HG03354 (cell line): ENCODE data around the gene ZNF775.
"Not testable (repeated sequence)": the region's sequence is repeated elsewhere in the genome, so short reads cannot be mapped to it uniquely, and the experiment has no call there.

Experiments
- ATAC-seq: cut with Tn5 transposase; IDR thresholded peaks from one replicate; pipeline ENCODE4 v1.9.1; 2021; ENCODE audit warnings: mild to moderate bottlenecking; ENCODE audit not compliant: unreplicated experiment, poor library complexity, severe bottlenecking

The ZNF775 gene

DNA sequence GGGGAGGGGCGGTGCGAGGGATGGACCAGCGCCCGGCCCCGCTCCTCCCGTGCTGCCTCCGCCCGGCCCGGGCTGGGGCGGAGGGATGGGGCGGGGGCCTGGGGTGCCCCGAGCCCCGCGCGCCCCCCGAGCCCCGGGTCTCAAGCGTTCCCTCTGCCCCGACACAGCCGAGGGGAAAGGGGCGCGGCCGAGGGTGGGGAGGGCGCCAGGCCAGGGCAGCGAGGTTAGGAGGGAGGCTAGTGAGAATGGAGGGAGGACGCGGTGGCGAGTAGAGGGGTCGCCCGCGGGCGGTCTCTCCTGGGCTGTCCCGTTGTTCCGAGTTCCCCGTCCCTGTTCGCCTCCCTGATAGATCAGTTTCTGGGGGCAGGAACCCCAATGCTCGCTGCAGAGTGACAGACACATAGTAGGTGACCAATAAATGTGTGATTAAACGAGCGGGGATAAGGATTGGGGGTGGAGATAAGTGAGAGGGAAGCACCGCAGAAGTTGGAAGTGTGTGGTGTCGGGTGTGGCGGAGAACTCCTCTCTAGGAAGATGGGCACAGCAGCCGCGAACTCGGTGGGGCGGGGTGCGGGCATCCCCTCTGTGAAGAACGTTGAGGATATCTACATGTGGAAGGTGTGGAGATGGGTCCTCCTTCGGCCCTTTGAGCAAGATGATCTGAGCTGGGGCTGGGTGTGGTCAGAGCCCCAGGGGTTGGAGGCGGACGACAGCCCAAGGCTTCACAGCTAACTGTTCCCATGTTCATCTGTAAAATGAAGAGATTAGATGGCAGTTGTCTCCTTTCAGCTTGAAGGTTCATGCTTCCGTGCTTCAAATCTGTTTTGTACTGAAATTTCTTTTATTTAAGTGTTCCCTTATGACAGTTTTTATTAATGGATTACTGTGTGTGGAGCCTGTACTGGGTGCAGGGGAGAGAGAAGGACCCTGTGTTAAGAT, 580 bp downstream of the ZNF775 start:
- ATAC-seq, result no peak

DNA sequence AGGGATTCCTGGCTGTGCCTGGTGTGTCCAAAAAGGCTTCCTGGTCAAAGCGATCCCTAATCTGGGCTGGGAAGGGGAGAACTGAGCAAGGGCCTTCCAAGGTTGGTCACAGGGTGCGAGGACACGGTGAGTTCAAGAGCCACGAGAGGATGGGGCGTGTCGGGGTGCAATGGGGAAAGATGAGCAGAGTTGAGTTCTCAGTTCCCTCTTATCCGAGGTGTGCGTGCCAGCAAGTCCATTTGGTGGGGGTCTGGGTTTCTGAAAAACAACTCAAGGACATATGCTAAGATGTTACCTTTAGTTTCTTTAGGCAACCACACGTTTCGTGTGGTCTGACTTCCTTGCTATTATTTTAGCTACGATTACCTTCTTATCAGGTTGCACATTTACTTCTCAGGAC, 1.3 kb downstream of the ZNF775 start:
- ATAC-seq, result no peak

DNA sequence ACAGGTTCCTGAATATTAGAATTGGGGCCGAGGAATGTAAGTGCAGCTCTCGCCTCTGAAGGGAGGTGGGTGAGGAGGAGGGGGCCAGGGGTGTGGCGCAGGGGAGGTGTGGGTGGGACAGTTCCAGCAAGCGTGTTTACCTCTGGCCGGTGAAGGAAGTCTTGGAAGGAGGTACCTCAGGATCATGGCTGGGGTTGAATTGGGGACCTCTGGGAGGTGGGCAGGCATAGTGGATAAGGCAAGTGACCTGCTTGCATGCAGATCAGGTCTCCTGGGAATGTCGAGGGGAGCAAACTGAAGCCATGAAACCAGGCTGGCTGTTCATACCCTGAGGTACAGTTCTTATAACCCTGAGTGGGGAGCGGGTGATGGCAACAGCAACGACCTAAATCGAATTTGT, 2.0 kb downstream of the ZNF775 start:
- no peak for ATAC-seq

DNA sequence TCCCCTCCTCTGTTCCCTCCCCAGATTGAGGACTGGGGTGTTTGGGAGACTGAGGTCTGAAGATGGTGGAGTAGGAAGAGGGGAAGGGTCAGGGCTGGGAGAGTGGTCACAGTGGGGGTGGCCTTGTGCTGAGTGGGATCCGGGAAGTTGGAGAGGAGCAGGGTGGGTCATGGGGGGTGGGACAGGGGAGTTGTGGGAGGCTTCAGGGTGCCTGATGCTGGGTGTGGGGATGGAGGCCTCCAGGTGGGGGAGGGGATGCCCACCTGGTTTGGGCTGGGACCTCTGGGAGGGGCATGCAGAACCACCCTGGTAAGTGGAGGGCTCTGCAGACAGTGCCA, 2.6 kb downstream of the ZNF775 start:
- ATAC-seq, result no peak

DNA sequence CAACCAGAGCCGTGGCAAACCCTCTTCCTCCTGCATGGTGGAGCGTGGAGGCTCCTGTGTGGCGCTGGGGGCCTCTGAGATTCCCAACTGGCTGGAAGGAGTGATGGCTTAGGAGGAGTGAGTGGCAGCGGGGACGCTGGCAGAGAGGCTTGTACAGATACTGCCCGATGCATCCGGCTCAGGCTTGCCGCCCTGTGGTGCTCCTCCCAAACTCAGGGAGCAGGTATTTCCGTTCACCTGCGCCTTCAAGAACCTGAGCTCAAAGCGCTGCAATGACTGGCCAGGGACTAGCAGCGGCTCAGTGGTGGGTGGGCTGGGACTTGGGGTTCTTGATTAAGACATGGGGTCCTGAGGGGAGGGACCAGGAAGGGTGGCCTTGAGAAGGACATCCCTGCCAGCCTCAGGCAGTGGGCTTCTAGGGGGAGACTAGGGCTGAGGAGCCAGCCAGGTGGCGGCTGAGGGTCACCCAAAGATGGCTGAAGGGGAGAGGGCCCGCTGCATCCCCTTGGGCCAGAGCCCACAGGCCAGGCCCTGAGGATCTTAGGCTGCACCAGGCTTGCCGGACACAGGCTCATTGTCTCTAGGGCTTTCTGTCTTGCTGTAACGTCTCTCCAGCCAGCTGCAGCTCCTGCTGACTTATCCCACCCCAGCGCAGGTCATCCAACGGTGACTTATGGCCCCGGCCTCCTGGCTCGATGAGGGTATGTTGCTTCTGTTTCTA, 3.2 kb downstream of the ZNF775 start:
- ATAC-seq, result no peak

DNA sequence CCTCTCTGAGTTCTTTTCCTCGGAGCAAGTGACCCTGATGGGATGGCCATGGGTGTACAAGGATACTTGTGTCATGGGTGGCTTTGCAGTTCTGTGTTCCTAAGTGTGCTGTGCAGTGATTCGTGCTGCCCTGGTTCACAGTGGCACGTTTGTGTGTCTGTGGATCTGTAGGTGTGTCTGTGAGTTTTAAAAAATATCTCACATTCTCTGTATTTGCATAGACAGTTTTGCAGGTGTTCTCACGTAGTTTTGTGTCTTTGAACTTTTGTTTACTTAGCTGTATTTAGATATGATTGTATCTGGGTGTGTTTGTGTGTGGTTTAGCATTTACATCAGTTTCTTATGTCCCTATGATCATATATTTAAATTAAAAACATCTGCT, 3.7 kb downstream of the ZNF775 start:
- ATAC-seq, result no peak

DNA sequence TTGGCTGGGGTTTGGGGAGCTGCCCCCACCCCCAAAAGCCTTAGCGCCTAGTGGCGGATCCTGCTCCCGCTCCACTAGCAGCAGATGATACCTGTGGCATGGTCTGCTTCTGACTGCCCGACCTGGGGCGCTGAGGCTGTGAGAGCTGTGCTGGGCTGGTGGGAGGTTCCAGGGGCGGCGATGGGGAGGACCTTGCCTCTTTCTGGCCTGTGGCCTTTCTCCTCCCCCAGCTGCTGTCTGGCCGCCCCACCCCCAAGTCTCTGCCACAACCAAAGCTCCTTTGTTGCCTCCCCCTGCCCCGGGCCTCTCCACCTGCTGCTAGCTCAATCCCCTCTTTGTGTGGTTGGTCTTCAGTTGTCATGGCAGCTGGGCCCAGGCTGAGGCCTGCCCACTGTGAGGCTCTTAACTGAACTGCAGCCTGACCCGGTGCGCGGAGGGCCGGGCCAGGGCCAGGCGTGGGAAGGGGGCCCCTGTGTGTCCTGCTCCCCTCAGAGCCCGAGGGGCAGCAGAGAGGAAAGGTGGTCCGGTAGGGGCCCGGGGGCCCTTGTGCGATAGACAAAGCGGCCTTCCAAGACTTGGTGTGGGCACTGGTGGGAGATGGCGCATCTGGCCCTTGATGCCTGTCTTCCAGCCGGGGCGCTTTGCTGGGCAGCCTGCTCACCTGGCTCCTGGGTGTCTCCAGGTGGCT, 4.7 kb downstream of the ZNF775 start:
- no peak for ATAC-seq

DNA sequence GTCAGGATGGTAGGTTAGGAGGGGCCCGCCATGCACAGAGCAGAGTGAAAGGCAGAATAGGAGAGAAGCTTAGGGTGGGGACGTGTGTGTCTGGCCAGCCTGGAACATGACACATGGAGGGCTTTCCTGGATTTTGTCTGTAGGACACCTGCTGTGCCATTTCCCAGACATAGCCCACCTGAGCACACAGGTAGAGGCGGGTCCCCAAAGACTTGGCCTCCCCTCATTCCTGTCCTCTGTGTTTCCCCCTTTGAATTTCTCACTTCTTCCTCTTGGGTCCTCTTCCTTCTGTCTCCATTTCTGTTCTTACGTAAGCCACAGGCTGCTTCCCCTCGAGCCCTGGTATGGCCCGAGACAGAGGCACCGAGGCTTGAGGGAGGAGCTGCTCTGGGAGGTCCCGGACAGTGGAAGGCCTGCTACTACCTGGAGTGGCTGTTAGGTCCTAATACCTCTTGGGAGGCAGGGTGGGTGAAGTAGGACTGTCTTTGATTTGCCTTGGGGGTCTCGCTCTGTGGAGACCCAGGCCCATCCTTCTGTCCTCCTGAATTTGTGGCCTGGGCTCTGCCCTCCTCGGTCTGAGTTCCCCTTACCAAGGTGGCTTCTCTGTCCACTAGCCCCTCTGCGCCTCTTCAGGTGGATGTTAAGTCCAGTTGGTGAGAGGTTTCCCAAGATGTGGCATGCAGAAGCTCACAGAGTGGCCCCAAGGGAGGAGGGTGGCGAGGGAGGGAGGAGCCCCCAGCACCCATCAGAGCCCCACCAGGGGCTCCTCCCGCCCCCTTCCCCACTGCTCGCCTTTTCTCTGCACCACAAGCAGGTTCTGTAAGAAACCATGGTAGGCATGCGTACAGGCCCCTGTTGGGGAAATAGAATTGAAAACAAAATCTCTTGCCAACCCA, 5.5 kb downstream of the ZNF775 start:
- no peak for ATAC-seq

DNA sequence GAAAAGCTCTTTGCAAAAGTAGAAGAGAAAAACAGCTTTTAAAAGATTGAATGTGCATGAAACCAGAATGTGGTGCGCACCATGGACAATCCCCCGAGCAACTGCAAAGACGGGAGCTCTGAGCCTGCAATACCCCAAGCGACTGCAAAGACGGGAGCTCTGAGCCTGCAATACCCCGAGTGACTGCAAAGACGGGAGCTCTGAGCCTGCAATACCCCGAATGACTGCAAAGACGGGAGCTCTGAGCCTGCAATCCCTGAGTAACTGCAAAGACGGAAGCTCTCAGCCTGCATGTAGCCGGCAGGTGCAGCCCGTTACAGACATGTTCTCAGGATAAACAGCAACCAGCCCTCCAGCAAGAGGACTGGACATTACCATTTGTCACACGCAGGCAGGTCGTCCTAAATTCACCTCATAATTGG, 6.2 kb downstream of the ZNF775 start:
- no peak for ATAC-seq

DNA sequence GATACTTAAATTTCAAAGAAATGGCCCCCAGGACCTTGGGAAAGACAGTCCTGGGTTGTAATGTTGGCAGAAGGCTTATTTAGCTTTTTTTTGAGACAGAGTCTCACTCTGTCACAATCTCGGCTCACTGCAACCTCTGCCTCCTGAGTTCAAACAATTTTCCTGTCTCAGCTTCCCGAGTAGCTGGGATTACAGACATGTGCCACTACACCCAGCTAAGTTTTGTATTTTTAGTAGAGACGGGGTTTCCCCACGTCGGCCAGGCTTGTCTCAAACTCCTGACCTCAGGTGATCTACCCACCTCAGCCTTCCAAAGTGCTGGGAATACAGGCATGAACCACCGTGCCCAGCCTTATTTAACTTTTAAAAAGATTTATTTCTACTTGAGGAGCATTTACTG, 6.8 kb downstream of the ZNF775 start:
- not testable (repeated sequence) for ATAC-seq

DNA sequence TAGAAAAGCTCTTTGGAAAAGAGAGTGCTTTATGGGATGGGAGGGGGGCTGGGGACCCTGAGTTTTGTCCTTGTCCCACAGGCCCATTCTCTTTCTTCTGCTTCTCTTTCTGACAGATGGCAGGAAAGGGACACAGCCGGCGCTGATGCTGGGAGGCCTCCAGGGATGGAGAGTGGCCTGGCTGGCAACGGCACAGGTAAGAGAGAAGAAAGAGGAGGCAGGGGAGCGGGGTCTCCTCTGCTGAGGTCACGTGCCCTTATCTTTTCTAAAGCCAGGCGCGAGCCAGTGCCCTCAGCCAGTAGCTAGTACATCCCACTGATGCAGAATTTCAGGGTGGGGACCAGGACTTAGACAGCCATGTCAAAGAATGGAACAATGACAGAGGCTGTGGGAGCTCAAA, 9.2 kb downstream of the ZNF775 start:
- ATAC-seq, result no peak

DNA sequence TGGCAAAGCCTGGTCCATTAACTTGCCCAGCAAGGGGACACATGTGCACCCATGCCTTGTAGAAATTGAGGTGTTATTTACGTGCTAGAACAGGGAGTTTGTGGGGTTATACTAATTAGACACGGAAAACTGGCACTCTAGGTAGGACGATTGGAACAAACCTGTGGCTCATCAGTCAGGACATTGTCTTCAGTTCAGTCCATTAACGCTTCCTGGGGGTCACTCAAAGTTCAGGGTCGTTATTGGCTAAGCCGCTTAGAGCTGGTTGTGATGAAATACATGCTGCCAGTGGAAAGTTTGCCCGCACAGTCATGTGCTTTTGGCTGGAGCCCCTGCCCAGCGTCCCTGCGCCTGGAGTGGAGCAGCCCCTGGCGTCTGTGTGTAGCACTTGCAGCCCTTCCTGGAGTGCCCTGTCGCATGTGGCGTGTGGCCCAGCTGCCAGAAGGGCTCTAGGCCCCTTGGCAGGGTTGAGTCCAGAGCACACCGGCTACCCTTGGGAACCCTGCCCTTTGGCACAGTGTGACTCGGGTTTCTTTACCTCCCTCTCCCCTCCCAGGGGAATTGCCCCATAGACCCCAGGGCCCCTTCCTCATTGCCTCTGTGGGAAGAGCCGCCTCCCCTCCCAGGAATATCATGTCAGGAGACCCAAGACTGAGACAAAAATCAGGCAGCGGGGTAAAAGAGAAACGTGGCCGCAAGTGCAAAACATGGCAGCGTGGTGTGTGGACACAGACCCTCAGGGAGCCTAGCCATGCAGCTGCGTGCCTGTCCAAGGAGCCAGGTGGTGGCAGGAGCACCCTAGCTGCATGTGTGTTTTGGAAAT, 9.8 kb downstream of the ZNF775 start:
- ATAC-seq, result no peak

DNA sequence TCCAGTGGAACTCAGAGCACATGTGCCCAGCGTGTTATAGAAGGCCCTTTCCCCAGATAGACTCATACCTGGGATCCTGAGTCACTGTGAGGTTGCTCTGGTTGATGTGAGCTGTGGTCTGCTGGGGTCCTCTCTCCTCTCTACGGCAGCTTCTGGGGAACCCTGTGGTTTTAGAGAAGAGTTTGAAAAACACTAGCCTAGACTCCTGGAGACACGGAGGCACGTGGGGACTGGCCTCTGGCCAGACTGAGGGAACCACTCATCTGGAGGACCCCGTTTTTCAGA, 10.3 kb downstream of the ZNF775 start:
- ATAC-seq, result no peak

DNA sequence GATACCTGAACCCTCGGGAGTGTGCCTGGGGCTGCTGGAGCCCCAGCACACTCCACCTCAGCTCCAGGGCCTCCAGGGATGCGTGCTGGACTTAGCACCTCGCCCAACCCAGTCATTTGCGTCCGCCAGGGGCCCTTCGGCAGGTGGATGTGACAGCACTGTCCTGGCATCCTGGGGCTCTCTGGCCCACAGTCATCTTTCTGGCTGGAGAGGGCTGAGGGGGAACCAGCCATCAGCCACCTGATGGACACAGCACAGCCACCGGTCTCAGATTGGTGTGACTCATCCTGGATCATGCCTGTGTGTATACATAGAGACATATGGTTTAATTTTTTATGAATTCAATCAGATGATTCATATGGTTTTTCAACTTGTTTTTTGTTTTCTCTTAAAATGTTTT, 11.1 kb downstream of the ZNF775 start:
- ATAC-seq, result no peak

DNA sequence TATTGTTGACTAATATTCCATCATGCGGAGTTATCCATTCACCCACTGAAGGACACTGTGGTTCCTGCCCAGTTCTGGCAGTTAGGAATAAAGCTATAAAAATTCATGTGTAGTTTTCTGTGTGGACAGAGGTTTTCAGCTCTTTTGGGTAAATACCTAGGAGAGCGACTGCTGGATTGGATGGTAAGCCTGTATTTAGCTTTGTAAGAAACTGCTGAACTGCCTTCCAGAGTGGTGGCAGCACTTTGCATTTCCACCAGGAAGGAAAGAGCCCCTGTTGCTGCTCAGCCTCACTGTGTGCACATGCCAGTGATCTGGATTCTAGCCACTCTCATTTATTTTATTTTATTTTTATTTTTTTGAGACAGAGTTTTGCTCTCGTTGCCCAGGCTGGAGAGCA, 14.2 kb downstream of the ZNF775 start:
- no peak for ATAC-seq

DNA sequence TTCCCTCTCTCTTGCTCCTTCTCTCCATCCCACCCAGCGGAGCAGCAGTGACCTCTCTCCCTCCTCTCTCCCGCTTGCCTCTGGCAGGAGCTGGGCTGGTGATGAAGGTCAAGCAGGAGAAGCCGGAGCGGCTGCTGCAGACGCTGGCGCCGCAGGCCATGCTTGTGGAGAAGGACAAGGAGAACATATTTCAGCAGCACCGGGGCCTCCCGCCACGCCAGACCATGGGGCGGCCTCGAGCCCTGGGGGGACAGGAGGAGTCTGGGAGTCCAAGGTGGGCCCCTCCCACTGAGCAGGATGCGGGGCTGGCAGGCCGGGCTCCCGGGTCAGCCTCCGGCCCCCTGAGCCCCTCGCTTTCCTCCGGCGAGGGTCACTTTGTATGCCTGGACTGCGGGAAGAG, 17.3 kb downstream of the ZNF775 start:
- no peak for ATAC-seq

DNA sequence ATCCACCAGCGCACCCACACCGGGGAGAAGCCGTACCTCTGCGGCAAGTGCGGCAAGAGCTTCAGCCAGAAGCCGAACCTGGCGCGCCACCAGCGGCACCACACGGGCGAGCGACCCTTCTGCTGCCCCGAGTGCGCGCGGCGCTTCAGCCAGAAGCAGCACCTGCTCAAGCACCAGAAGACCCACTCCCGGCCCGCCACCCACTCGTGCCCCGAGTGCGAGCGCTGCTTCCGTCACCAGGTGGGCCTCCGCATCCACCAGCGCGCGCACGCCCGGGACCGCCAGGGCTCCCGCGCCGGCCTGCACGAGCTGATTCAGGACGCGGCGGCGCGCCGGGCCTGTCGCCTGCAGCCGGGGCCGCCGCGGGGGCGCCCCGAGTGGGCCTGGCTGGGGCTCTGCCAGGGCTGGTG, 17.7 kb downstream of the ZNF775 start:
- ATAC-seq, result no peak

DNA sequence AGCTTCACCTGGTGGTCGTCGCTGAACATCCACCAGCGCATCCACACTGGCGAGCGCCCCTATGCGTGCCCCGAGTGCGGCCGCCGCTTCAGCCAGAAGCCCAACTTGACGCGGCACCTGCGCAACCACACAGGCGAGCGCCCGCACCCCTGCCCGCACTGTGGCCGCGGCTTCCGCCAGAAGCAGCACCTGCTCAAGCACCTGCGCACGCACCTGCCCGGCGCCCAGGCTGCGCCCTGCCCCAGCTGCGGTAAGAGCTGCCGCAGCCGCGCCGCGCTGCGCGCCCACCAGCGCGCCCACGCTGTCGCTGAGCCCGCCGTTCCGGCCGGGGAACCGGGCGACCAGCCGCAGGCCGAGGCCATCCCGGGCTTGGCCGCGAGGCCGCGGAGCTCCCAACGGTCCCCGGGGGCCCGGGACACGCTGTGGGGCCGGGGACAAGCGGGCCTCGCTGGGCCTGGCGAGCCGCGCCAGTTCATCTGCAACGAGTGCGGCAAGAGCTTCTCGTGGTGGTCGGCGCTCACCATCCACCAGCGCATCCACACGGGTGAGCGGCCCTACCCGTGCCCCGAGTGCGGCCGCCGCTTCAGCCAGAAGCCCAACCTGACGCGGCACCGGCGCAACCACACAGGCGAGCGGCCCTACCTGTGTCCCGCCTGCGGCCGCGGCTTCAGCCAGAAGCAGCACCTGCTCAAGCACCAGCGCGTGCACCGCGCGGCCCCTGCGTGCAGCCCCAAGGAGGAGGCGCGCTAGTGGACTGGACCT, 18.4 kb downstream of the ZNF775 start:
- no peak for ATAC-seq
